HL-60/S4 treated with phorbol 12-myristate 13-acetate at 8.2 ng/mL for 4 days and 3 days (cell line): ENCODE measurements around the gene SOCS7.

ENCODE experiments used
- in situ Hi-C: fragments of 300-500 bp; cut with MboI; formaldehyde crosslinking; loops from 2 replicates; pipeline ENCODE4 v1.15.0; 2022; ENCODE audit warnings: low sequenced_read_pairs

The SOCS7 gene

DNA sequence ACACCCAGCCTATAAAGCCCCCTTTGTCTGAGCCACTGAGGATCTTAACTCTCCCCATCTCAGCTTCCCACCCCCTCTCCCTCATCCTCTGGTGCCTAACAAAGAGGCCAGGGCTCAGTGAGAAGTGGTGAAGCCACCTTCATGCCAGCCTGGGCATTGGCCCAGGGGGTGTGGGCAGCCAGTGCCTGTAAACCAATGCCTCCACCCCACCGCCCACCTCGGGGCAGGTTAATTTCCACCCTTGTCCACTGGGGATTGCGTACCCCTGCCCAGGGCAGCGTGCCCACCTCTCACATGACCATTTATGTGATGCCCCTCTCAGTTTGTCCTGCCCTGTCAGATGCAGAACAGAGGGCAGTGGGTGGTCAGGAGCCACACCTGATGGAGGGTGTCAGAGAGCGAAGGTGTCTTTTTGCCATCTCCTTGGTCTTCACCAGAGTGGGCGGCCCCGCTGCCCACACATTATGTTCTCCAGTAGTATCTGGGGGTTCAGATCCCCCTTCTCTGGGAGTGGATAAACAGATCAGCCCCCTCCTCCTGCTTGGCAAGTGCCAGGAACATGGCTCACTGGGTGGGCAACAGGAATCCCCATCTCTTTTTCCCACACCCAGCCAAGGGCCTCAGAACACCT, 66.5 kb downstream of the SOCS7 start:
- in situ Hi-C loops = no loop called here

DNA sequence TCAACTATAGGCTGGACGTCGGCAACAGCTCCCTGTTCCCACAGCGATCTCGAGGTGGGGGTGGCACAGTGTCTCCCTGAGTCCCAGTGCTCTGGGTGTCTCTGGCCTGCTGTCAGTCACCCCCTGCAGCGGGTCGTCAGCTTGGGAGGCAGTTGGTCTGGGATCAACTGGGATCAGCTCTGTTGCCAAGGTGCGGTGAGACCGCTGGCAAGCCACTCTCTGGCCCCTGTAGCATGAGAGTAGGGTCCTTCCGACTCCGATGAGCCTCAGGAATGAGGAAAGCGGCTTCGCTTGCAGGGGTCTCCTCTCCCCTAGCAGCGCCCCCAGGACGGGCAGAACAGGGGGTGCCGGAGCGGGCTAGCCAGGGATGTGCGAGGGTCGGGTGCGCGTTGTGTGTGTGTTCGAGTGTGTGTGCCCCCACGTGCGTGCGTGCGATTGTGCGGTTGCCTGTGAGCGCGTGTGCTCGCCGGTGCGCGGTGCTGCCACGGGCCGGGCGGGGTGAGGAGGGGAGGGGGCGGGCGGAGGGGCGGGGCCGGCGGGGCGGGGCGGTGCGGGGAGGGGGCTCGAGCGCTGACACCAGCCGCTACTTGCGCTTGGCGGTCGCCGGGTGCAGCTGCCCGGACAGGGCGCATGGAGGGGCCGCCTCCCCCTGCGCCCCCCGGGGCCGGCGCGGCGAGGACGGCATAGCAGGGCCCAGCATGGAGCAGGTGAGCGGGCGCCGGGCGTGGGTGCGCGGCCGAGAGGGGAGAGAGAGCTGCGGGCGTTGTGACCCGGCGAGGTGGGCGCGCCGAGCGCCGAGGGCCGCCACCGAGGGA, 67.3 kb downstream of the SOCS7 start:
- in situ Hi-C loops = no loop called here

DNA sequence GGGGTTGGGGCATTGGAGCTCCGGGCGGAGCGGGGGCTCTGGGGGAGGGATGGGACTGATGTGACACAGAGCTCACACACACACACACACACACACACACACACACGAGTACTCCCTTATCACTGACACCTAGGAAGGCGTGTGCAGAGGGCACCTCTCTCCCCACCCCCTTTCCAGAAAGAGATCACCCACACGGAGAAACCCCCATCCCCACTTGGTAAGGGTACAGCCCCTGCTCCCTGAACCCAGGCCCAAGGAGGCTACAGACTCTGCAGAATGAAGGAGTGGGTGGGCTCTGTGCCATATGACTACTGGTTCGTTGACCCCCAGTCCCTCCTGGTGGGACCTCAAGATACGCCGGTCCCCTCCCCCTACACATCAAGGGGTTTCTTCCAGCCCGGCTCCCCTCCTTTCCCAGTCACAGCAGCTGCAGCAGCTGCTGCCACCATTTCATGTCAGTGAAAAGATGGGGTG, 67.9 kb downstream of the SOCS7 start:
- in situ Hi-C loops = no loop called here

DNA sequence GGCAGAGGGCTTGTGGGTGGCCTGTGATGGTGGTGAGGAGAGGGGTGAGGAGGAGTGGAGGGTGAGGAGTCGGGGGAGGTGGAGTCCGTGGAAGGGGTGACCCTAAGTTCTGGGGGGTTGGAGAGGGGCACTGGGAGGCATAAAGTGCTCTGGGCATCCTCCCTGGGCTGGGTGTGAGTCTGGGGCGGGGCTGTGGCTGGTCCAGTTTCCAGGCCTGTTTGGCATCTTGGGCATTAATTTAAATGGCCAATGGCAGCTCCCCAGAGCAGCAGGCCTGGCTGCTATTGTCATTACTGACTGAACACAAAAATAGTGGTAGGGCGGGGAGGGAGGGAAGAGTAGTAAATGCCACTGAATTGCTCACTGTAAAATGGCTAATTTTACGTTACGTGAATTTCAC, 68.9 kb downstream of the SOCS7 start:
- in situ Hi-C loops = loop anchor here (10.0 kb wide), 2 partner anchors 54 to 244 kb away; no protein-coding TSS in a partner anchor

DNA sequence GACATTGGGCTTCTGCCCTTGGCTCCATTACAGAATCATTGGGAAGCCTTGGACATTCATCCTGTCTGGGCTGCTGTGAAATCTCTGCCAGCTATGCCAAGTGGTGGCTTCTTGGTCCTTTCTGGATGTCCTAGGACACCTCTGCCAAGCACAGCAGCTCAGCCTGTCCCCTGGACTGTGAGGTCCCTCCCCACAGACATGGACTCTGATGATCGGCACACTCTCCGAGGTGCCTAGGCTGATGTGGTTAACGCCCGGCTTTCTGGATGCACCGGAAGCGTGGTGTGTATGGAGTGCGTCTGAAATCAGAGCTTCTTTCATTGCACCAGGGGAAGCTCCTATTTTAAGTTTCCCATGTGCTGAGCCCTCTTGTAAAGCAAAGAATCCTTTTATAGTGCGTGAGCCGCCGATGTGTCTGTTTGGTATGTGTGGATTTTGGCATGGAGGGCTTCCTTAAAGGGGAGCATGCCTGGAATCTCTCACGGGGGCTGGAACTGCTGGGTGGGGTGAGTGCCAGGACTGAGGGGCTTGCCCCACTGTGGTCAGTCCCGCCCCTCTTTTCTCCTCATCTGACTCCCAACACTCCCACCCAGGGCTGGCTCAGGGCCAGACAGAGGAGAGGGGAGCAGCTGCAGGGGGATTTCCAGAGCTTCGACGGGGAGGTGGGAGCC, 69.7 kb downstream of the SOCS7 start:
- in situ Hi-C loops = loop anchor here (10.0 kb wide), 2 partner anchors 53 to 243 kb away; no protein-coding TSS in a partner anchor

DNA sequence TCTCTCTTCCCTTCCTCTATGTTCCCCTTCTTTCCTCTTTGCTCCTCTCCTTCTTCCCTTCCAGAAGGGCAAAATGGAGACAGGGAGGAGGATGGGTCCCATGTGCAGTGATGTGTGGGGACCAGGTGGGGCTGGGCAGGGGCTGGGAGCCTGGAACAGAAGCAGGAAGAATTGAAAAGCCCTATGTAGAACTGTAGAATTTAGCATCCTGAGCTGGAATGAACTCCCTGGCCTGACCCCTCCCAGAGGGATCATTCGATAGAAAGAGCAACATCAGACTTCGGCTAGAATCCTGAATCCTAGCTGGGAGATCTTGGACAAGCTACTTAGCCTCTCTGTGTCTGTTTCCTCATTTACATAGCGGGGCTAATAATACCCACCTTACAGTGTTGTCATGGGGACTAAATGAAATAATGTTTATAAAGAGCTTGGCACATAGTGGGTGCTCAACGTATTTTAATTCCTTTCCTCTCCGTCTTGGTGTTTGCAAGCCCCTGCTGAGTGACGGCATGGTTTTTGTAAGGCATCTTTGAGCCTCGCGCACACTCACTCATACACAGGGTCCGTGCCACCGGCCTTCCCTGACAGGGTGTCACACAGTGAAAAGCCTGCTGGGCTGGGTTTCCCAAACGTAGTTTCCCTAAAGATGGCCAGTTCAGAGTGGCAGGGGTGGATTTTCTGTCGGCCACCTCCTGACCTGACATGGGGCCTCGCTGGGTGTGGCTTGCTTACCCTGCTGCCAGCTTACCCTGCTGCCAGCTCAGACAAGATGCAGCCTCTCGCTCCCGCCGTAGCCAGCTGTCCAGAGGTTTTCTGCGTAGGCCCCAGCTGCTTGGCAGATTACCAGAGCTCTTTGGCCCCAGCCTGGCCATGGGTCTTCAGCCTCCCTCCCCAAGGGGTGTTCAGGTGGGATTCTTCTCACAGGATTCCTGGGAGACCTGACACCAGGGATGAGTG, 70.5 kb downstream of the SOCS7 start:
- in situ Hi-C loops = loop anchor here (10.0 kb wide), 2 partner anchors 53 to 243 kb away; no protein-coding TSS in a partner anchor

DNA sequence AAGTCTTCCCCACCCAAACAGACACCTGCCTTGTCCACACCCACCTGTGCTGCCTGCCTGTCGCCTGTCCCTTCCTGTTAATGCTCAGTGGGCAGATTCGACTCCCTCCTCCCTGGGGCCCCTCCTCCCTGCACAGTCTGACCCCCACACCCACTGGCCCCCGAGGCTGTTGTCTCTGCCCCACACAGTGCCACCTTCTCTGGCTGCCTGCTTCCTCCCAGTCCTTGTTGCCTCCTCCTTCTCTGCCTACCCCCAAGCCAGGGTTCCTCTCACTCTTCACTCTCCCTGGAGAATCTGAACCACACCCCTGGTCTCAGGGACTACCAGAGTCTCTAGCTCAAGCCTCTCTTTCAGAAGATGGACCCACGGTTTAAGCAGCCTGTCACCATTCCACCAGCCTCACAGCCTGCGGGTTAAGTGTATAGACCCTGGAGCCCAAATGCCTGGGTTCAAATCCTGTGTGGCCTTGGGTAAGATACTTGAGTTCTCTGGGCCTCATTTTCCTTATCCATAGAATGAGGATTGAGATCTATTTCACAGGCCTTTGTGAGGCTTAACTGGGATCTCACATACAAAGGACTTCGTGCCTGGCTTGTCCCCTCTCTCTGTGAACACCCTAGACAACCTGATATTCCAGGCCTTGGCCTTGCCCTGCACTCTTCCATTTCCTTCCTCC, 72.8 kb downstream of the SOCS7 start:
- in situ Hi-C loops = loop anchor here (10.0 kb wide), 2 partner anchors 50 to 240 kb away; no protein-coding TSS in a partner anchor

DNA sequence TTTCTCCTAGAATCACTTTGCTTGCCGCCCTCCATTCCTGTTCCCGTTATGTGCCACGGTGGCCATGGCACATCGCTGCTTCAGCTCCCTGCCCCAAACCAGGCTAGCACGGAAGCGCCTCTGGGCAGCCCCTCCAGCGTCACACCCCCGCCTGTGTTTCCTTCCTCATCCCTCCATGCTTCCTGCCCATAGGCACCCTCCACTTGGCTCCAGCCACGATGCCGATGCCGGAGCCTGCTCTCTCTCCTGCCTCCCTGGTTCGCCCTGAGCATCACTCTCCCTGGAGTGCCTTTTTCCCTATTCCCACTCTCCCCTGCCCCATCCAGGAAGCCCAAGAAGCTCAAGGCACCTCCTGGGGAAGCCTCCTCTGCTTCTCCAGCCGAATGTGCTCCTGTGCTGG, 73.4 kb downstream of the SOCS7 start:
- in situ Hi-C loops = loop anchor here (10.0 kb wide), 2 partner anchors 50 to 240 kb away; no protein-coding TSS in a partner anchor

DNA sequence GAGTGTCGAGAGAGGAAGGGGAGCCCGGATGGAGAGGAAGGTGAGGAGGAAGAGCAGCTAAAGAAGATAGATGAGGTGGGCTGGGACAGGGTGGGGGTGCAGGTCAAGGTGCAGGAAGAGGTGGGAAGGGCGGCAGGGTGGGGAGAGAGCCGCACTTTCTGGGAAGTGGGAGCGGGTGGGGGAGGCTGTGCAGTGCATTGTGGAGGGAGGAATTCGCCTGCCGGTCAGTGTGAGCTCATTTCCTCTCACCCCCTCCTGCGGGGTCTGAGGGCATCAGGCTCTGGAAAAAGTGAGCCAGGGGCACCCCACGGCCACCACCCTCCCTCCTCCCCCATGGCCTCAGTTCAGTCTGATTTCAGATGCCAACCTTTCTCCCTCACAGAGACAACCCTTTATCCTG, 74.1 kb downstream of the SOCS7 start:
- in situ Hi-C loops = loop anchor here (10.0 kb wide), 2 partner anchors 49 to 239 kb away; no protein-coding TSS in a partner anchor

DNA sequence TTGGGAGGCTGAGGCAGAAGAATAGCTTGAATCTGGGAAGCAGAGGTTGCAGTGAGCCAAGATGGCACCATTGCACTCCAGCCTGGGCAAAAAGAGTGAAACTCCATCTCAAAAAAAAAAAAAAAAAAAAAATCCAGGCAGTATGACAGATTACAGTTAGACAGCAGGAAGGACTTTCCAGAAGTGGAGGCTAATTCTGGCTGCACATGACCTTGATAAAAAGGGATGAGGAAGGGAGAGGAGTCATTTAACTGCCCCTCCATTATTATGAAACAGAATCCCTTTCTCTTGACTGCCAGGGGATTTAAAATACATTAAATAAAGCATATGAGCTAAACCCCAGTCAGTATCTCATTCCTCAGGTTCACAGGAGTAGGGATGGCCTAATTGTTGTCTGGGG, 74.8 kb downstream of the SOCS7 start:
- in situ Hi-C loops = loop anchor here (10.0 kb wide), 2 partner anchors 48 to 238 kb away; no protein-coding TSS in a partner anchor

DNA sequence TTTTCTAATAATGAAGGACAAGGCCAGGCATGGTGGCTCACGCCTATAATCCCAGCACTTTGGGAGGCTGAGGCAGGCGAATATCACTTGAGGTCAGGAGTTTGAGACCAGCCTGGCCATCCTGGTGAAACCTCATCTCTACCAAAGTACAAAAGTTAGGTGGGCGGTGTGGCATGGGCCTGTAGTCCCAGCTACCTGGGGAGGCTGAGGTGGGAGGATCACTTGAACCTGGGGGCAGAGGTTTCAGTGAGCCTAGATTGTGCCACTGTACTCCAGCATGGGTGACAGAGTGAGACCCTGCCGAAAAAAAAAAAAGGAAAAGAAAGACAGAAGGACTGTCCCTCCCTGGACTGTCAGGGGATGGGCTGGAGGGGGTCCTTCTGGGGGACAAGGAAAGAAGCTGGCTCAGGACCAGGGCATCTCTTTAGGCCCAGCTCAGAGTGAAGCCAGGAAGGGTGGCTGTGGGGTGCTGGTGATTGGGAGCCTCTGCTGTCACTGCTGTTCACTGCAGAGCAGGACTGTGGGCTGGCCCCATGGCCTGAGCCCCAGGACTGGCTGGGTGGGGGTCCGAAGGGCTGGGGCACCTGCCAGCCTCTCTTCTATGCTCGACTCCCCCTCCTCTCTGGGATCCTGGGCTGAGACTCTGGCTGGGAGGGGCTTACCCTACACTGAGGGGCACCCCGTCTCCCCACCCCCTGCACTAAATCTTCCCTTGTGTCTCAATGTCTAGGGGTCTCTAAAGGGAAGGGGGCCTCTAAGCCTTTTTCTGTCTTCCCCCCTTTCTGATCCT, 75.7 kb downstream of the SOCS7 start:
- in situ Hi-C loops = loop anchor here (10.0 kb wide), 2 partner anchors 47 to 237 kb away; no protein-coding TSS in a partner anchor

DNA sequence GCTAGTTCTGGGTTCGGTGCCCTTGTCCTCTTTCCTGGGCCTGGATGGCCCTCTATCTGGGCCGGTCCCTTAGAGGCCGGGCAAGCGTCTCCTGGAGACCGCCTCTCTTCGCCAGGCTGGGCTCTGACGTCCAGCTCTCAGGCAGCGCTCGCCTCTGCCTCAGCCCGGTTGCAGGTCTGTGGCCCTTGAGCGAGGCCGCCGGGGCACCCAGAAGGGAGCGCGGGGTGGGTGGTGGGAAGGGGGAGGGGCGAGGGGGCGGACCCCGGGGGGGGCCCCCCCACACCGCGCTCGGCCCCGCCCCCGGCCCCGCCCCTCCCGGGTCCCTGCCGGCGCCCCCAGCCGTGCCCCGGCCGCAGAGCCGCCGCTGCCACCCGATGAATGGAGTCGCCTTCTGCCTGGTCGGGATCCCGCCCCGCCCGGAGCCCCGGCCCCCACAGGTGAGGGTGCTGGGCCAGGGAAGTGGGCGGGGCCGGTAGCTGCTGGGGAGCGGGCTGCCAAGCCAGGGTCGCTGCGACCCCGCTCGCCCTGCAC, 76.5 kb downstream of the SOCS7 start, which contains the start of gene ARHGAP23:
Gene ARHGAP23, plus strand, starts transcription at position 353 of the 531 bp plus-strand sequence. Its CDS starts 22 bp downstream, at position 375.
- in situ Hi-C loops = loop anchor here (10.0 kb wide), 2 partner anchors 47 to 237 kb away; no protein-coding TSS in a partner anchor

DNA sequence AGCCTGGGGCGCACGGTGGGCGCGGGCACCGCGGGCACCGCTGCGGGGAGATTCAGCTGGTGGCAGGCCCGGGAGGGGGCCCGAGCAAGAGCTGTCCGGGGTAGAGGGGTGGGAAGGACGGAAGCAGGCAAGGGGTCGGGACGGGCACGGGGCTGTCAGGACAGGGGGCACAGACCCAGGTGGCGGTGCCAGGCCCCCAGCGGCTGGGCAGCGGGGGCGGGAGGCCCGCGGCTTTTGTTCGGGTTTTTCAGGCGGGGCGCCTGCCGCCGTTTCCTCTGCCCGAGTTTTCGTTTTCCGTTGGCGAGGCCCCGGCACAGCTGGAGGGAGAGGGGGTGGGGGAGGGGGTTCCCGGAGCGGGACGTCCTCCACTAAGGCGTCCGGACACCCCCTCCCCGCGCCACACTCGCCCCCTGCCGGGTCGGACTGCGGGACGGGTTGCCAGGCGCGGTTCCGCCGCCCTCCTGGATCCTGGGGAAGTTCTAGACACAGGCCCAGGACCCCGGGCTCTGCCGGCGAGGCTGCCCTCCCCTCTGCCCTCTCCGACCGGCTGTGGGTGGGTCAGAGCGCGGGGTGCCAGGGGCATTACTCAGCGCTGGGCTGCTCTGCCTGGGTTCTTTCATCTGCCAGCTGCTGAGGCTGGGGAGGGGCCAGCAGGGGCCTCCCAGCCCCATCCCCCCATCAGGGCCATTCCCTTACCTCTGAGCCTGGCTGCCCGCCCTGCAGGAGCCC, 77.2 kb downstream of the SOCS7 start:
- in situ Hi-C loops = loop anchor here (10.0 kb wide), 2 partner anchors 46 to 236 kb away; no protein-coding TSS in a partner anchor

DNA sequence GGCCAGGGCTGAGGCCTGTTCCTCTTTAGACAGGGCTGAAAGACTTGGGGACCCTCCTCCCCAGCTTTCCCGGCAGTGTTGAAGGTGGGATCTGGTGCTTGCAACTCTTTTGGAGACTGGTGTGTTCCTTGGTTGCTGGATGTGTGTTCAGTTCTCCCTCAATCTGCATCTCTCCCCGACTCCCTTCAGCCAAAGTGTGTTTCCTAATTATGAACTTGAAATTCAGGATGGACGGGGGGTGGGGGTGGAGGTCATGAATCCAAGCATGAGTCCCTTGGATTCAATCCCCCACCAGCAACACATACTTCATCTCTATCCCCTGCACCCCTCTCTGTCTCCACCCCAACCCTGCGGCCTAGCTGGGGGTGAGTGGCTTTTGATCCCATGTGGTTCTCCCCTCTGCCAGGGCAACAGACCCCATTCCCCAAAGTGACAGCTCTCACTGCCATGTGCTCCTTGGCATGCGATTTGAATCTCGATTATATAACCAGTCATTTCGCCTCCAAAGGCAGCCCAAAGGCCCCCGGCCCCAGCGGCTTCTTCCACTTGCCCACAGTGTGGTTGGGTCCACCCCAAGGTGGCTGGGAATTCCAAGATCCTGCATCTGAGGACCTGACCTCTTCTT, 77.9 kb downstream of the SOCS7 start:
- in situ Hi-C loops = loop anchor here (10.0 kb wide), 2 partner anchors 45 to 235 kb away; no protein-coding TSS in a partner anchor

DNA sequence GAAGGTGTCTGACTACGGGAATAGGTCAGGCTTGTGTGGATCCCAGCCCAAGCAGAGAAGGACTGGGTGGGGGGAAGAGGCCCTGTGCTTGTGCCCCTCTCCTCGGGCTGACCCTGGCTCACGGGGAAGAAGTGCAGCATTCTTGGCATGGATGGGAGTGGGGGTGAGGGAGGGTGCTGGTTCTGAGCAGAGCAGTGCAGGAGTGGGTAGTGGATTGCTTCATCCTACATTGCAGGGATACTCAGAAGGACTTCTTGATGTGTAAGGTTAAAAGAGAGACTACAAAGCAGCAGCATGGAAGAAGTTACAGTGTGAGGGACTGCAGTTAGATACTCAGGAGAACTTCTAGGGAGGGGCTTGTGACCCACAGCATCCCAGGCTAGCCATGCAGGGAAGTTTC, 78.7 kb downstream of the SOCS7 start:
- in situ Hi-C loops = no loop called here

DNA sequence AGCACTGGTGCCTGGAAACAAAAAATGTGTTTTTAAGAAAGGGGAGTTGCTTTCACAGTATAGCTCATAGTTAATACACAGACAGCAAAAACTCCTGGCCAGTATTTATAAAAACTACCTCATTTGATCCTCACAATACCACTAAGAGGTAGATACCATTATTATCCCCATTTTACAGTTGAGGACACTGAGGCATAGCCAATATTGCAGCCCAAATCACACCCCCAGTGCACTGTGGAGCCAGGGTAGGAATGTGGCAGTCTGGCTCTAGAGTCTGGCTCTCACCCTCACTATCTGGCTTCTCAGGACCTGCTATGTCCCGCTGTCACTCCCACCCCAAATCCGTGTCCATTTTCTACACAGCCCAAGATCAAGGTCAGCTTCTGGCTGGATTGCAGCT, 79.2 kb downstream of the SOCS7 start:
- in situ Hi-C loops = no loop called here
